Large intestine (tissue), 12 donors: ENCODE measurements around the gene ZNF775. TPM values are rescaled to one million over a fixed set of nuclear protein-coding genes. Genes with fewer than 3 reads are reported as not detected.

ENCODE experiments used
- DNase-seq, 2 donors: peaks; one replicate each; pipeline versions ENCODE4 v3.0.0 to v3.0.0-alpha.2; 2013
- H3K27ac ChIP-seq: one replicate; pipeline ENCODE4 v1.5.1; 2013; ENCODE audit warnings: low read length
- H3K27me3 ChIP-seq: 2 replicates; pipeline ENCODE4 v1.6.1; 2013; ENCODE audit warnings: low read length; ENCODE audit not compliant: control insufficient read depth, insufficient read depth
- H3K36me3 ChIP-seq: 2 replicates; pipeline ENCODE4 v1.6.1; 2013; ENCODE audit warnings: low read length; ENCODE audit not compliant: control insufficient read depth, insufficient read depth
- H3K4me1 ChIP-seq: one replicate; pipeline ENCODE4 v1.6.1; 2013; ENCODE audit warnings: low read length; ENCODE audit not compliant: control insufficient read depth, insufficient read depth
- H3K4me3 ChIP-seq: one replicate; pipeline ENCODE4 v1.5.1; 2013; ENCODE audit warnings: low read length
- H3K9me3 ChIP-seq: one replicate; pipeline ENCODE4 v1.6.1; 2013; ENCODE audit warnings: mild to moderate bottlenecking, low read depth, low read length, moderate library complexity; ENCODE audit not compliant: control insufficient read depth
- WGBS: methylation state at CpG from one replicate; pipeline ENCODE4 v1.1.5; 2013; ENCODE audit warnings: low lambda C conversion rate; ENCODE audit not compliant: insufficient coverage; 5-methylcytosine and 5-hydroxymethylcytosine counted together
- long read RNA-seq, 11 donors: transcript quantifications; one replicate each; lab custom pipeline, GENCODE V29; 2026
- polyA plus RNA-seq: library from polyadenylated mRNA; unstranded; fragments of 120-200 nt; gene quantifications from one replicate; pipeline ENCODE4 v1.2.1, GENCODE V29; 2013

Gene ZNF775
- polyA plus RNA-seq, result 5.2 TPM
- long read RNA-seq, donor 1, result 0 reads
- long read RNA-seq, donor 2, partial matches to known transcripts, result 0 of 4 reads
- long read RNA-seq, donor 2, other reads (novel, unspliced or antisense), result 0 of 4 reads
- long read RNA-seq, donor 3, transcript ZNF775-201 (3 exons, 2,257 nt), result major isoform, 5 of 5 reads
- long read RNA-seq, donor 3, partial matches to known transcripts, result 0 of 5 reads
- long read RNA-seq, donor 3, other reads (novel, unspliced or antisense), result 0 of 5 reads
- long read RNA-seq, donor 4, result 0 reads
- long read RNA-seq, donor 5, partial matches to known transcripts, result 0 of 3 reads
- long read RNA-seq, donor 5, other reads (novel, unspliced or antisense), result 0 of 3 reads
- long read RNA-seq, donor 6, partial matches to known transcripts, result 0 of 1 reads
- long read RNA-seq, donor 6, other reads (novel, unspliced or antisense), result 0 of 1 reads
- long read RNA-seq, donor 7, result 0 reads
- long read RNA-seq, donor 8, partial matches to known transcripts, result 0 of 4 reads
- long read RNA-seq, donor 8, other reads (novel, unspliced or antisense), result 0 of 4 reads
- long read RNA-seq, donor 9, partial matches to known transcripts, result 0 of 2 reads
- long read RNA-seq, donor 9, other reads (novel, unspliced or antisense), result 0 of 2 reads
- long read RNA-seq, donor 10, partial matches to known transcripts, result 0 of 3 reads
- long read RNA-seq, donor 10, other reads (novel, unspliced or antisense), result 0 of 3 reads
- long read RNA-seq, donor 11, result 0 reads

DNA sequence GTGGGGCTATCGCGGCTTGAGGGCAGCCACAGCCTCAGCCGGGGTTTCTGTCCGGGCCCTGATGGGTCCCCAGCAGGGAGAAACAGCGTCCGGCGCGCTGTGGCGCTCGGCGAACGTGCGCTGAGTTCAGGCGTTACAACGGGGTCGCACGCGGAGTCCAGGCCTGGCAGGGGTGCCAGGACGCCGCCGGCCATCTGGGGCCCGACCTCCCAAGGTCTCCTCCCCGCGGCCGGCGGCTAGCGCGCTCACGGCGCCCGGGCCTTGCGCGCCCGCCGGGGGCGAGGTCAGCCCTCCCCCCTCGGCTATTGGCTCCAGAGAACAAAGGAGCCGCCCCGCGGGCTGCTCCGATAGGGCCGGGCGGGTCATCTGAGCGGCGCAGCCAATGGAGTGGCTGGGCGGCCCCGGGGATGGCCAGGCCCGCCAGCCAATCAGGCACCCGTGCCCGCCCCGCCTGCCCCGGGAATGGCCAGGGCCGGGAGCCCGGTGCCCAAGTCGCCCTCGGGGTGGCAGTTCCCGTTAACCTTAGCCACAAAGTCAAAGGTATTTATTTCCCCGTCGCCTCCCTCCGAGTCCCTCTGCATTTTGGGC lies at the start of gene ZNF775:
Gene ZNF775, plus strand, starts transcription at position 478 of the 588 bp plus-strand sequence. CDS start 9,141 bp downstream, outside the sequence.
- peaks cover 78% of the 10 kb centered on the region for H3K4me1 ChIP-seq
- WGBS, result no CpG with 5 or more reads among the region's 60 CpGs
- H3K36me3 ChIP-seq, result peaks cover 10% of the 10 kb centered on the region

DNA sequence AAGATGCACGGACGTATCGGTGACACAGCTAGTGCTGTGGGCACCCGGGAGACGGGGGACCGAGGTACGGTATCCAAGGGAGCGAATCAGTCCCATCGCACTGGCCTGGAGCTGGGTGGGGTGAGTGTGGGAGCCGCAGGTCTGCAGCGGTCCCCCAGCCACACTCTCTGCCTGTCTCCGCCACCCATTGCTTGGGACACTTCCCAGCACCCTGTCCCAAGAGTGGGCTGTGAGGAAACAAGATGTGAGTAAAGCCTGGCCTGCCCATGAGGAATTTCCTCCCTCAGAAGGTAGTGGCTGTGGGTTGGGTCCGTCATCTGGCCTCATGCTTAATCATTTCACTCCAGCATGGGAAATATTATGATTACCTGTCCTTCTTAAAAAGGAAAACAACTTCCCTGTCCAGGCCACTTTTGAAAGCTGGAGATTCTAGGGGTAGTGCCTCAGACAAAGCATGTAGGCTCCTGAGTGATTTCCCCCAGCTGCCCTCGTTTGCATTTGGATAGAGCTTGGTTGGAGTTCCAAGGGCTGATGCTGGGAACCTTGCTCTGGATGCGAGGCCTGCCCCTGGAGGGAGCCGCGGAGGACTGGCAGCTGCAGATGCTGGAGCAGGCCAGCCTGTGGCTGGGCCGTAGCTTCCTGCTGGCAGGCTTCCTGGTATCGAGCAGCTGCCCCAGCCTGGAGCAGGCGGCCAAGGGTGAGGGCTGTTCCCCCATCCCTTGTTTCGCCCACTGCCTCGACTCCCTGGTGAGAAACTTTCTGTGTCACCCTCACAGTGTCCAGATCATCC lies 49.6 kb upstream of the ZNF775 start:
- Histone ChIP-seq H3K4me3 (no peak overlapping the region), H3K4me1 (peaks cover 6% of the 10 kb centered on the region), H3K27me3 (no peaks in the 10 kb centered on the region), H3K27ac (no peak overlapping the region), H3K36me3 (peaks cover 71% of the 10 kb centered on the region), H3K9me3 (no peaks in the 10 kb centered on the region)
- no peak for DNase-seq
- no CpG with 5 or more reads among the region's 22 CpGs for WGBS

More for the DNA sequence above, at the start of gene ZNF775:
- Histone ChIP-seq H3K9me3 (peaks cover 2% of the 10 kb centered on the region), H3K4me3 (peak within 1 kb of the TSS; percentile 92), H3K27ac (peak within 1 kb of the TSS; percentile 98), H3K27me3 (no peaks in the 10 kb centered on the region)
- peak; percentile 95 to 97 for DNase-seq

DNA sequence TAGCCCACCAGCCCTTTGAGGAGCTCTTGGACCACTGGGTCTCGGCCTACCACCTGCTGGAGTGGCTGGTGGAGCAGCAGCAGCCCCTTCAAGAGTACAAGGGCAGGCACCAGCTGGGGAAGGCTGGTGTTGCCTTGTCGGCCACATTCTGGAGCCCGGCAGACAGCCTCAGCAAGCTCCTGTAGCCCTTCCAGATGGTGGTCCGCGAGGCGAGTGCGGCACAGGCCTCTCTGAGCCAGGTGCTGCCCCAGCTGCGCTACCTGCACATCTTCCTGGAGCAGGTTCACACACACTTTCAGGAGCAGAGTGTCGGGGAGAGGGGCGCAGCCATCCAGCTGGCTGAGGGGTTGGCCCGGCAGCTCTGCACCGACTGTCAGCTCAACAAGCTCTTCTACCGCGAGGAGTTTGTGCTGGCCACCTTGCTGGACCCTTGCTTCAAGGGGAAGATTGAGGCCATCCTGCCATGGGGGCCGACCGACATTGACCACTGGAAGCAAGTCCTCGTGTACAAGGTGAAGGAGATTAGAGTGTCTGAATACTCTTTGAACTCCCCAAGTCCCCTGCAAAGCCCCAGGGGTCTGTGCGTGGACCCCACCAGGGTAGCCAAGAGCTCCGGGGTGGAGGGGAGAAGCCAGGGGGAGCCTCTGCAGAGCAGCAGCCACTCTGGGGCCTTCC lies 48.8 kb upstream of the ZNF775 start:
- DNase-seq, result no peak
- Histone ChIP-seq H3K27ac (no peak overlapping the region), H3K4me3 (no peak overlapping the region), H3K36me3 (peaks cover 71% of the 10 kb centered on the region), H3K27me3 (no peaks in the 10 kb centered on the region), H3K4me1 (no peaks in the 10 kb centered on the region), H3K9me3 (no peaks in the 10 kb centered on the region)
- no CpG with 5 or more reads among the region's 19 CpGs for WGBS

DNA sequence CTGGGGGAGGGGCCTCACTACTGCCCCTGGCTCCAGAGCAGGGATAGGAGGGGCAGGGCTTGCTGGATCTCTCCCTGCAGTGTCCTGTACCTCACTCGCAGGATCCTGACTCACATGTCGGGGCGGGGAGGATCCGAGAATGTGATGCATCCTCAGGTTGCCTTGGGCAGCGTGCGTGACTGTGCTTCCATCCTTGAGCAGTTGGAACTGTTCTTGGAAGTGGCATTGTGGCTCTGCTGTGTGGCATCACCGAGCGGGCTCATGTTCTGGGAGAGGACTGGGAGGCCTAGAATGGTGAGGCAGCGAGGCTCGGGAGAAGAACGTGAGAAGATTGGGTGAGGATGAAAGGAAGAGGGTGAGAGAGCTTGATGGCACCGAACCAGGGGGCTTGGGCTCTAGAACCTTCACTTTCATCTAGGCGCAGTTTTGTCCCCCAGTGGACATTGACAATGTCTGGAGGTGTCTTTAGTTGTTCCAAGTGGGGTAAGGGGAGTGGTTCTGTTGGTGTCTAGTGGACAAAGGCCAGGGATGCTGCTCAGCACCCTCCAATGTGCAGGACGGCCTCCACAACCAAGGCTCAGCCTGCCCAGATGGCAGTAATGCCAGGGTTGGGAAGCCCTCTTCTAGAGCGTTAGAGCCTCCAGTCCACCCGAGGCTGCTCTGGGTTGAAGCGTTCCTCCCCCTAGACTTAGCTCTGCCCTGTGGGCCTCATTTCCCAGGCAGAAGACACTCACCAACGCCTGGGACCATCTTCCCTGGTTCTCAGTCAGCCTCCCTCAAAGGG lies 46.1 kb upstream of the ZNF775 start:
- no peak for DNase-seq
- H3K36me3 ChIP-seq, result peaks cover 69% of the 10 kb centered on the region
- peaks cover 4% of the 10 kb centered on the region for H3K4me1 ChIP-seq
- H3K4me3 ChIP-seq, result no peak overlapping the region
- WGBS, result 88% methylated on average over 3 of the region's 18 CpGs
- no peaks in the 10 kb centered on the region for H3K9me3 ChIP-seq
- no peak overlapping the region for H3K27ac ChIP-seq
- H3K27me3 ChIP-seq, result no peaks in the 10 kb centered on the region

DNA sequence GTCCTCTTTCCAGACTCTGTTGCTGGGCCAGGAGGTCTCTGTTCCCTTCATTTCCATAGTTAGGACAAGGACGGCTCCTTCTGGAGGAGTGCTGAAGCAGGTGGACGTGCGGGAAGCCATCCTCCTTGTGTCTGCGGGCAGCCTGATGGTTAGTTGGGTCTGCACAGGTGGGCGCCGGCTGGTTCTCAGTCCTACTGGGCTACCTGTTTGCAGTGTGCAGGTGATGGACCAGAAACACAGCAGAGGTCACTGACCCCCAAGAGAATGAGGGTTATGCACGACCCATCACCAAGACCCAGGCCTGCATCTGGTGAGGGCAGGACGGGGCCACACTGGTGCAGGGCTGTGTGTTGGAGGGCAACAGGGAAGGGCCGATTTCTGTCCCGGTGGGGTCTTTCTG lies 45.5 kb upstream of the ZNF775 start:
- H3K9me3 ChIP-seq, result no peaks in the 10 kb centered on the region
- H3K36me3 ChIP-seq, result peaks cover 68% of the 10 kb centered on the region
- H3K4me1 ChIP-seq, result peaks cover 4% of the 10 kb centered on the region
- H3K4me3 ChIP-seq, result no peak overlapping the region
- H3K27me3 ChIP-seq, result no peaks in the 10 kb centered on the region
- DNase-seq, result no peak
- no peak overlapping the region for H3K27ac ChIP-seq
- WGBS, result no CpG with 5 or more reads among the region's 10 CpGs

DNA sequence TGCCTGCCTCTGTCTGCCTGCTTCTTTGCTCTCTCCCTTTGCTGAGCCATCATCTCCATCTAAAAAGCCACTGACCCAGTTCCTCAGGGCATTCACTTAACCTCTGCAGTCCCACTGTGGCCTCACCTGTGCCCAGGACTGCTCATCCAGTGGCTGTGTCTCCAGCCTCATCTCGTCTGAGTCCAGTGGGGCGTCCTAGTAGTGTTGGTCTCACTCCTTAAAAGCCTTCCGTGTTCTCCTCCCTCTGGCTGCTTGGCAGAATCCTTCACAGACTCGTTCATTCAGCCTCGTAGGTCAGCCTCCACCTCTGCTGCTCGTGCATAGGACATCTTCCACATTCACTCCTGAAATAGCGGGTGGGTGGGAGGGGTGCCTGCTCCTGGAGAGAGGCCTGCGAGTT lies 45.0 kb upstream of the ZNF775 start:
- no peaks in the 10 kb centered on the region for H3K27me3 ChIP-seq
- peaks cover 6% of the 10 kb centered on the region for H3K4me1 ChIP-seq
- no CpG with 5 or more reads among the region's 8 CpGs for WGBS
- H3K36me3 ChIP-seq, result peaks cover 64% of the 10 kb centered on the region
- no peak overlapping the region for H3K4me3 ChIP-seq
- no peaks in the 10 kb centered on the region for H3K9me3 ChIP-seq
- no peak for DNase-seq
- no peak overlapping the region for H3K27ac ChIP-seq

DNA sequence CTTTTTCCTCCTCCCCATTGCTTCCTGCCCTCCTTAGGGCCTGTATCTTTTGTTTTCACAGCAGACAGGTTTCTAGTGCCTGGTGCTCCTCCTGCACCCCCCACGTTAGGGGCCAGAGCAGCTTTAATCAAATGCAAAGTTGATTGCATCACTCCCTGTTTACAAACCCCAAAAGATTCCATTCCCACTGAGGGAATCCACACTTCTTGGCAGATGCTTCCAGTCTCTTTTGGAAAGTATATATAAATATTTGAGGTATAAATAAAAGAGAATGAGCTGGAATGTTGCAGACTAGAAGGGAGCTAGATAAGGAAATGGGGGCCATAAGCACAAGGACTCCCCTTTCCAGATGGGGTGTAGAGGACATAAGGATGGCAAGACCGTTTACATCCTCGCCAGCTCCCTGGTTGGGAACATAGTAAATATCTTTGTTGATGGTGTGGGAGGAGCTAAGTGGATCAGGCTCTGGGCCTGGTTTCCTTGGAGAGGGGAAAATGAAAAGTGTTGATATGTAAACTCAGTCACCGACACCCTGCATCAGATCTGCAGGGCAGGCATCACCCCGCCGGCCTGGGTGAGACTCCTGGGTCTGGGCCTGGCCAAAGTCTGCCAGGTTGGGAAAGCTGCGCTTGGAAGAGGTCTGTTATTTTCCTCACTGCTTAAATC lies 43.9 kb upstream of the ZNF775 start:
- peak in 1 of 2 donors; percentile 43 for DNase-seq
- H3K4me1 ChIP-seq, result peaks cover 10% of the 10 kb centered on the region
- peak overlapping the region; percentile 48 for H3K27ac ChIP-seq
- peaks cover 53% of the 10 kb centered on the region for H3K36me3 ChIP-seq
- no CpG with 5 or more reads among the region's 7 CpGs for WGBS
- H3K4me3 ChIP-seq, result no peak overlapping the region
- H3K27me3 ChIP-seq, result peaks cover 2% of the 10 kb centered on the region
- H3K9me3 ChIP-seq, result no peaks in the 10 kb centered on the region

DNA sequence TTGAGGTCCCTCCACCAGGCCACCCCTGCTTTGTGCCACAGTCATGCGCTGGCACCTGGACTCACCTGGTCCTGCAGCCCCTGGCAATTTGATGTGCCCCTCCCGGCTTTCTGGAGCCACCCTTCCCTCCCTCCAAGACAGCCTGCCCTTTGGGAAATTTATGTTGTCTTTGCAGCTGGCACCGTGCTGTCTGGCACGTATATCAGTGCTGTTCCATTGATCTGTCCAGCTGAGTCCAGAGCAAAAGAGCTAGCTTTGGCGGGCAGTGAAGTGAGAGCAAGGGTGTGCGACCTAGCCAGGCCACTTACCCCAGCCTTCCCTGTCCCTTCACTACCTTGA lies 43.4 kb upstream of the ZNF775 start:
- no CpG with 5 or more reads among the region's 6 CpGs for WGBS
- Histone ChIP-seq H3K36me3 (peaks cover 48% of the 10 kb centered on the region), H3K4me3 (no peak overlapping the region)

DNA sequence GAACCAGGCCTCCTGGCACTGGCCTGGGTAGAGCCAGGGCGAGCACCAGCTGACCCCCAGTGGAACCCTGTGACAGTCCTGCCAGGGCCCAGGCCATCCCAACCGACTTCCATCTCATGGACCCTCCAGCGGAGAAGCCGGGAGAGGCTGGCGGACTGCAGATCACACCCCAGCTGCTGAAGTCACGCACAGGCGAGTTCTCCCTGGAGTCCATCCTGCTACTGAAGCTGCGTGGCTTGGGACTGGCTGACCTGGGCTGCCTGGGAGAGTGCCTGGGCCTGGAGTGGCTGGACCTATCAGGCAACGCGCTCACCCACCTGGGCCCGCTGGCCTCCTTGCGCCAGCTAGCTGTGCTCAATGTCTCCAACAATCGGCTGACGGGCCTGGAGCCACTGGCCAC lies 42.4 kb upstream of the ZNF775 start:
- no peak overlapping the region for H3K4me3 ChIP-seq
- H3K27me3 ChIP-seq, result peaks cover 13% of the 10 kb centered on the region
- DNase-seq, result no peak
- WGBS, result no CpG with 5 or more reads among the region's 14 CpGs
- peaks cover 21% of the 10 kb centered on the region for H3K4me1 ChIP-seq
- no peak overlapping the region for H3K27ac ChIP-seq
- H3K9me3 ChIP-seq, result no peaks in the 10 kb centered on the region
- H3K36me3 ChIP-seq, result peaks cover 38% of the 10 kb centered on the region

More for the DNA sequence above, 43.4 kb upstream of the ZNF775 start:
- Histone ChIP-seq H3K27me3 (peaks cover 6% of the 10 kb centered on the region), H3K27ac (peak overlapping the region; percentile 48), H3K9me3 (no peaks in the 10 kb centered on the region), H3K4me1 (peaks cover 15% of the 10 kb centered on the region)
- no peak for DNase-seq
